ENCODE data around the gene TMEFF1.

DNA sequence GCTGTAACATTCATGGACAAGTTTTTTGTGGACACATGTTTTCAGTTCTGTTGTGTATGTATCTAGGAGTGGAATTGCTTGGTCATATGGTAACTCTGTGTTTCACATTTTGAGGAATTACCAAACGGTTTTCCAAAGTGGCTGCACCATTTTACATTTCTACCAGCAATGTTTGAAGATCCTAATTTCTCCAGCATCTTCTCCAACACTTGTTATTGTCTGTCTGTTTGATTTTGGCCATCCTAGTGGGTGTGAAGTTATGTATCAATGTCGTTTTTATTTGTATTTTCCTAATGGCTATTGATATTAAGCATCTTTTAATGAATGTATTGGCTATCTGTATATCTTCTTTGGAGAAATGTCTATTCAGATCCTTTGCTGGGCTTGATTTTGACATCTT, 6.9 kb downstream of the TMEFF1 start:
- TF ChIP-seq CTCF (conservative IDR thresholded peaks at IDR 0.05 in 1 of 2, IDR thresholded peaks at IDR 0.05 in 1 of 2; ENCODE audit: extremely low read depth in 1 of 2, insufficient read depth in 1 of 2, low read depth in 1 of 2, low read length in 2 of 2) (no peak), EZH2 (IDR thresholded peaks at IDR 0.05; ENCODE audit: borderline replicate concordance, low read length) (no peak)
